Measurements from ENCODE around the gene OSBPL6. TPM values are rescaled to one million over a fixed set of nuclear protein-coding genes. Genes with fewer than 3 reads are reported as not detected.
"Not testable (repeated sequence)": the region's sequence is repeated elsewhere in the genome, so short reads cannot be mapped to it uniquely, and the experiment has no call there.

The OSBPL6 gene
- total and polyA plus RNA-seq, 10 of the 15 experiments (the other 5 are each of a cell fraction or from before 2014, with no cell fraction given), result 0.01 to 0.08 (median 0.03) TPM; not detected in 5

DNA sequence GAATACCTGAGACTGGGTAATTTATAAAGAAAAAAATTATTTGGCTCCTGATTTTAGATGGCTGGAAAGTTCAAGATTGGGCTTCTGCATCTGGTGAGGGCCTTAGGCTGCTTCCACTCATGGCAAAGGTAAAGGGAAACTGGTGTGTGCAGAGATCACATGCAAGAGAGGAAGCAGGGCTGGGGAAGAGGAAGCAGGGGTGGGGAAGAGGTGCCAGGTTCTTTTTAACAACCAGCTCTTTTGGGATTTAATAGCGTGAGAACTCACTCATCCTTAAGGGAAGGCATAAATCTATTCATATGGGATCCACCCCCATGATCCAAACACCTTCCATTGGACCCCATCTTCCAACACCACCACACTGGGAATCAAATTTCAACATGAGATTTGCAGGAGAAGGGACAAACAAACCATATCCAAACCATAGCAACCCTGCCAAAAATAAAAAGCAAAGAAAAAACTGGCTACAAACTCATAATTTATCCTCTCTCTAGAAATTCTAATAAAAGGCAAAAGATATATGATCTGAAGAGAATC is 226.2 kb downstream of the OSBPL6 start (continued):
- TF ChIP-seq, protein P1, sequence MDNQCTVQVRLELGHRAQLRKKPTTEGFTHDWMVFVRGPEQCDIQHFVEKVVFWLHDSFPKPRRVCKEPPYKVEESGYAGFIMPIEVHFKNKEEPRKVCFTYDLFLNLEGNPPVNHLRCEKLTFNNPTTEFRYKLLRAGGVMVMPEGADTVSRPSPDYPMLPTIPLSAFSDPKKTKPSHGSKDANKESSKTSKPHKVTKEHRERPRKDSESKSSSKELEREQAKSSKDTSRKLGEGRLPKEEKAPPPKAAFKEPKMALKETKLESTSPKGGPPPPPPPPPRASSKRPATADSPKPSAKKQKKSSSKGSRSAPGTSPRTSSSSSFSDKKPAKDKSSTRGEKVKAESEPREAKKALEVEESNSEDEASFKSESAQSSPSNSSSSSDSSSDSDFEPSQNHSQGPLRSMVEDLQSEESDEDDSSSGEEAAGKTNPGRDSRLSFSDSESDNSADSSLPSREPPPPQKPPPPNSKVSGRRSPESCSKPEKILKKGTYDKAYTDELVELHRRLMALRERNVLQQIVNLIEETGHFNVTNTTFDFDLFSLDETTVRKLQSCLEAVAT (IDR thresholded peaks at IDR 0.05), result no peak
- TF ChIP-seq STAT1 (conservative IDR thresholded peaks at IDR 0.05) (no peak), YBX1 (IDR thresholded peaks at IDR 0.05) (no peak)
- TF ChIP-seq, protein P2, sequence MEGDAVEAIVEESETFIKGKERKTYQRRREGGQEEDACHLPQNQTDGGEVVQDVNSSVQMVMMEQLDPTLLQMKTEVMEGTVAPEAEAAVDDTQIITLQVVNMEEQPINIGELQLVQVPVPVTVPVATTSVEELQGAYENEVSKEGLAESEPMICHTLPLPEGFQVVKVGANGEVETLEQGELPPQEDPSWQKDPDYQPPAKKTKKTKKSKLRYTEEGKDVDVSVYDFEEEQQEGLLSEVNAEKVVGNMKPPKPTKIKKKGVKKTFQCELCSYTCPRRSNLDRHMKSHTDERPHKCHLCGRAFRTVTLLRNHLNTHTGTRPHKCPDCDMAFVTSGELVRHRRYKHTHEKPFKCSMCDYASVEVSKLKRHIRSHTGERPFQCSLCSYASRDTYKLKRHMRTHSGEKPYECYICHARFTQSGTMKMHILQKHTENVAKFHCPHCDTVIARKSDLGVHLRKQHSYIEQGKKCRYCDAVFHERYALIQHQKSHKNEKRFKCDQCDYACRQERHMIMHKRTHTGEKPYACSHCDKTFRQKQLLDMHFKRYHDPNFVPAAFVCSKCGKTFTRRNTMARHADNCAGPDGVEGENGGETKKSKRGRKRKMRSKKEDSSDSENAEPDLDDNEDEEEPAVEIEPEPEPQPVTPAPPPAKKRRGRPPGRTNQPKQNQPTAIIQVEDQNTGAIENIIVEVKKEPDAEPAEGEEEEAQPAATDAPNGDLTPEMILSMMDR (IDR thresholded peaks at IDR 0.05 in 2 of 3, conservative IDR thresholded peaks at IDR 0.05 in 1 of 3; ENCODE audit: control insufficient read depth in 2 of 3, extremely low read depth in 1 of 3, insufficient read depth in 1 of 3, low read depth in 3 of 3, low read length in 3 of 3), result no peak

DNA sequence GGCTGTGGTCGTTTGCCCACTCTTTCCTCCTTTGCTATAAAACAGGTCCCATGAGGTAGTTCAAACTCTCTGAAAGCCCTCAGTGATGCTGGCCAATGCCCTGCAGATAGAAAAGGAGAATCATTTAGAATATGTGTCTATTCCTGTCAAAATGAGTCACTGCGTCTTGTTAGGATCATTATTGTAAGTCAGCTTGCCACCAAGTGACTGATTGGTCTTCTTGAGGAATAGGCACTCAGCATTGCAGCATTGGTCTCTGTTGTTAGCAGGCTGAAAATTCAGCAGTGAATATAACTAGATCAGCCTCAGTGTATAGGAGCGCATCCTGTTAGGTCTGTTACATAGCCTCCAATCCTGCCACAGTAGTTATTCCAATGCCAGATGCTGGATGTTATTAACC is 227.8 kb downstream of the OSBPL6 start:
- H3K79me2 ChIP-seq (ENCODE audit: control insufficient read depth, insufficient read depth, low read length), result peaks cover 8% of the 10 kb centered on the region
- no peak for TF ChIP-seq TARDBP (IDR thresholded peaks at IDR 0.05; ENCODE audit: borderline replicate concordance)
- no peak for TF ChIP-seq HDAC2 (IDR thresholded peaks at IDR 0.05)
- no peak for TF ChIP-seq STAT3 (IDR thresholded peaks at IDR 0.05; ENCODE audit: low read depth, low read length)
- TF ChIP-seq GABPA (IDR thresholded peaks at IDR 0.05; ENCODE audit: low read depth), result no peak
- TF ChIP-seq SPI1 (IDR thresholded peaks at IDR 0.05; ENCODE audit: borderline replicate concordance, insufficient read depth, low read depth, low read length), result no peak
- TF ChIP-seq KAT2A (conservative IDR thresholded peaks at IDR 0.05; ENCODE audit: control insufficient read depth, low read depth, low read length), result no peak
- TF ChIP-seq LARP7 (IDR thresholded peaks at IDR 0.05), result no peak
- no peak overlapping the region for H2AFZ ChIP-seq (ENCODE audit: control insufficient read depth, low read depth, low read length)
- no peak for ATAC-seq
- H3K4me1 ChIP-seq (ENCODE audit: control insufficient read depth, insufficient read depth, low read length), result peaks cover 6% of the 10 kb centered on the region; the same call in 1 of the 2 replicates
- 92% methylated on average over 3 of the region's 3 CpGs for WGBS (ENCODE audit: insufficient coverage, insufficient replicate concordance, low lambda C conversion rate, missing lambda C conversion rate)
- no peak overlapping the region for H3K27ac ChIP-seq (ENCODE audit: control insufficient read depth, insufficient read depth)
- H3K27me3 ChIP-seq (replicated peaks in 1 of 2; ENCODE audit: control insufficient read depth in 2 of 2, insufficient read depth in 2 of 2, low read length in 1 of 2), result no peaks in the 10 kb centered on the region
- no peaks in the 10 kb centered on the region for H4K20me1 ChIP-seq (ENCODE audit: control insufficient read depth, insufficient read depth)
- in situ Hi-C loops (cut with MboI), result no loop called here
- peaks cover 1 to 8% of the 10 kb centered on the region in 2 experiments; a peak in 3 of 4 replicates for H3K36me3 ChIP-seq (ENCODE audit: control insufficient read depth in 2 of 2, insufficient read depth in 2 of 2, low read length in 1 of 2)
- ChIA-PET SMC1A (ENCODE audit: uncharacterized antibody, unreplicated experiment) (interaction anchor here (10.6 kb wide), 1 partner anchor 24 kb away, joined by 454 read pairs; no protein-coding TSS in a partner anchor), CTCF (interaction anchor here (4.3 to 12.4 kb wide), 2 partner anchors 7 to 23 kb away, joined by 16 to 702 read pairs; no protein-coding TSS in a partner anchor), RAD21 (ENCODE audit: unreplicated experiment) (no interaction called here), POLR2A (no interaction called here)
- no peak overlapping the region for H3K9ac ChIP-seq (ENCODE audit: control insufficient read depth, insufficient read depth, low read length)
- intact Hi-C loops (cut with micrococcal nuclease; ENCODE audit: unreplicated experiment), result no loop called here
- H3K9me3 ChIP-seq (replicated peaks; ENCODE audit: control insufficient read depth, insufficient read depth, low read length), result peaks cover 4% of the 10 kb centered on the region; the same call in 2 of the 3 replicates
- H3K4me2 ChIP-seq (ENCODE audit: control insufficient read depth, insufficient read depth), result no peak overlapping the region
- DNase-seq (ENCODE audit: low read depth, low spot score), result no peak
- FAIRE-seq, result no peak
- BruUV-seq (replicated peaks), result no TSS peak
- H3K4me3 ChIP-seq, result no peak overlapping the region

DNA sequence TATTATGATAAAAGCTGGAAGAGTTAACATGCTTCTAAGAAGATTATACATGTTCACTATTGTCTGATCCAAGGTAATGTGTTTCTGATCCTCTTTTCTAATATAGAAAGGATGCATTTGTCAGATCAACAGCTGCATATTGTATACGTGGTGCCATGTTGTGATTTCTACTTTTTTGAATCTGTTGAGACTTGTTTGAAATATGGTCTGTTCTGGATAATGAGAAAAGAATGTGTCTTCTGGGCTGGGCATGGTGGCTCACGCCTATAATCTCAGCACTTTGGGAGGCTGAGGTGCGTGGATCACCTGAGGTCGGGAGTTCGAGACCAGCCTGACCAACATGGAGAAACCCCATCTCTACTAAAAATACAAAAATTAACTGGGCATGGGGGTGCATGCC is 229.4 kb downstream of the OSBPL6 start:
- 100% methylated on average over 5 of the region's 5 CpGs for WGBS (ENCODE audit: insufficient coverage, insufficient replicate concordance, low lambda C conversion rate, missing lambda C conversion rate)
- in situ Hi-C loops (cut with MboI); POLR2A ChIA-PET; H4K20me1 ChIP-seq (ENCODE audit: control insufficient read depth, insufficient read depth); H3K9ac ChIP-seq (ENCODE audit: control insufficient read depth, insufficient read depth, low read length); BruUV-seq (replicated peaks); DNase-seq (ENCODE audit: low read depth, low spot score); H3K4me2 ChIP-seq (ENCODE audit: control insufficient read depth, insufficient read depth); H3K9me3 ChIP-seq (replicated peaks; ENCODE audit: control insufficient read depth, insufficient read depth, low read length); H3K79me2 ChIP-seq (ENCODE audit: control insufficient read depth, insufficient read depth, low read length); ATAC-seq; FAIRE-seq; H3K27ac ChIP-seq (ENCODE audit: control insufficient read depth, insufficient read depth); H3K27me3 ChIP-seq (replicated peaks in 1 of 2; ENCODE audit: control insufficient read depth in 2 of 2, insufficient read depth in 2 of 2, low read length in 1 of 2); H2AFZ ChIP-seq (ENCODE audit: control insufficient read depth, low read depth, low read length); H3K4me3 ChIP-seq; H3K4me1 ChIP-seq (ENCODE audit: control insufficient read depth, insufficient read depth, low read length); intact Hi-C loops (cut with micrococcal nuclease; ENCODE audit: unreplicated experiment): not testable (repeated sequence)
- SMC1A ChIA-PET (ENCODE audit: uncharacterized antibody, unreplicated experiment), result interaction anchor here (1.0 to 2.1 kb wide), 3 partner anchors 10 to 29 kb away, joined by 3 to 6 read pairs (median 4); no protein-coding TSS in a partner anchor
- peaks cover 1 to 10% of the 10 kb centered on the region in 2 experiments; a peak in 3 of 4 replicates for H3K36me3 ChIP-seq (ENCODE audit: control insufficient read depth in 2 of 2, insufficient read depth in 2 of 2, low read length in 1 of 2)
- CTCF ChIA-PET, result interaction anchor here (4.3 kb wide), 1 partner anchor 9 kb away, joined by 16 read pairs; no protein-coding TSS in a partner anchor
- RAD21 ChIA-PET (ENCODE audit: unreplicated experiment), result interaction anchor here (0.7 to 1.3 kb wide), 2 partner anchors 10 to 24 kb away, joined by 3 read pairs; no protein-coding TSS in a partner anchor
